ENCODE results near the gene LRCOL1.

GRCh38 chr12:132619071-132619385 is 8.6 kb upstream of the LRCOL1 start:
- TF ChIP-seq POLR2AphosphoS5 (IDR thresholded peaks at IDR 0.05) (no peak), CTCF (IDR thresholded peaks at IDR 0.05) (no peak)
